Measurements from ENCODE around the gene POLD1. TPM values are rescaled to one million over a fixed set of nuclear protein-coding genes. Genes with fewer than 3 reads are reported as not detected.

POLD1 gene
- total and polyA plus RNA-seq, 2 of the 13 experiments (the other 11 are each of a cell fraction or from before 2014, with no cell fraction given): 17.4 to 54.0 TPM

DNA sequence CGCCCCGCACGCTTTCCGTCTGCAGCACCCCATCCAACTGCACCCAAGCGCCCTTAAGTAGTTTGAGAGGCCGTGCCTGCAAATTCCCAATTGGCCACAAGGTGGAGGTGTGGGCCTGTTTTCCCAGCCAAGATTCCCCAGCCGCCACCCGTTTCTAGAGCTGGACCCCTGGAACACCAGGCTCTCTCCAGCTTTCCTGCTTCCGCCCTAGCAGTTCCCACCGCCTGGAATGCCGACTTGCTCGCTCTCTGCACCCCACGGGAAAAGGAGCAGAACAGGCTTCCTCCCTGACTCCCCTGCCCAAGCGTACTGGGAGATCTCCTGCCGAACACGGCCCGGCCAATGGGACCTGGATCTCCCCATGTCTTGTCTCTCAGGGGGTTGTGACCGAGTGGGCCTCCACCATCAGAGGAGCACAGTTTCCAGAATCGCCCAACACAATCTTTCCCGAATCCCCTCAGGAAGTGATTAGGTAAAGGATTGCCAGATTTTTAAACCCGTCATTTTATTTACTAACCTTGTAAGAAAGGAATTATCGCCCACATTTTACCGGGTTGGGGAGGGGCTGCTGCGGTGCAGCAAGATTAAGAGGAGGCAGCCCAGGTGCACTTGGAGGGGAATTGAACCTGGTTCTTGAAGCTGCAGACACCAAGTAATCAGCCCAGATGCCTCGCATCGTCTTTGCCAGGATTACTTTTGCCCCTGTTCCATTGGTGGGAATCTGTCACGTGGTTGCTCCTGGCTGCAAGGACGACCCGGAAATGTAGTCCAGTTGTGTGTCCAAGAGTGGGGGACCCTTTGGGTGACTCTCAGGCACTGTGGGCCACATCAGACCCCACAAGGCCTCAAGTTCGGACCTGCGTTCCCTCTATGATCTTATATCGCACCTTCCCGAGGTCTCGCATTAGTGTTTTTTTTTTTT is 15.2 kb upstream of the POLD1 start:
- Histone ChIP-seq H3K79me2 (ENCODE audit: insufficient read depth, low read length) (no peaks in the 10 kb centered on the region), H4K20me1 (ENCODE audit: insufficient read depth, low read length) (no peaks in the 10 kb centered on the region), H3K4me1 (ENCODE audit: insufficient read depth, low read length) (peaks cover 13% of the 10 kb centered on the region), H3K9me3 (ENCODE audit: low read length) (no peaks in the 10 kb centered on the region), H3K9ac (ENCODE audit: insufficient read depth, low read depth, low read length) (peak overlapping the region; percentile 26; the same call in 1 of the 2 replicates), H3K27me3 (ENCODE audit: control insufficient read depth in 1 of 2, insufficient read depth in 2 of 2, low read length in 2 of 2) (no peaks in the 10 kb centered on the region), H3K27ac (ENCODE audit: extremely low read length, insufficient read depth, low read length) (no peak overlapping the region), H3K36me3 (replicated peaks in 1 of 2; ENCODE audit: control insufficient read depth in 1 of 2, insufficient read depth in 2 of 2, low read length in 2 of 2) (no peaks in the 10 kb centered on the region), H2AFZ (ENCODE audit: low read length) (peak overlapping the region; percentile 78), H3K4me2 (ENCODE audit: low read depth, low read length) (peak overlapping the region; percentile 81), H3K4me3 (replicated peaks in 1 of 3; ENCODE audit: insufficient read depth in 1 of 3, low read depth in 2 of 3, low read length in 3 of 3) (peak overlapping the region in 2 of 3 experiments; percentile 38 to 53; a peak in 5 of 6 replicates)
- DNase-seq (ENCODE audit: low spot score) (peak; percentile 62), FAIRE-seq (peak; percentile 77), ATAC-seq (peak; percentile 87)
- no TSS peak for BruUV-seq (replicated peaks)
- WGBS (ENCODE audit: low lambda C conversion rate): 57% methylated on average over 23 of the region's 34 CpGs
- ChIA-PET POLR2A (interaction anchor here (0.6 to 1.0 kb wide), 2 partner anchors 97 to 110 kb away, joined by 3 to 5 read pairs; no protein-coding TSS in a partner anchor), CTCF (ENCODE audit: low intra/inter-chr PET ratio, low total read pairs) (interaction anchor here (1.0 to 4.6 kb wide), 10 partner anchors 12 to 415 kb away, joined by 3 to 71 read pairs (median 4); partner anchors contain the start of genes EMC10 and GARIN5A)
- in situ Hi-C loops (cut with HindIII; ENCODE audit: extremely low pct_ligation_motif_present, low pct_unique_long_range_greater_than_20kb): loop anchor here (25.0 kb wide), 1 partner anchor 418 kb away; the partner anchor contains the start of gene ACP4
- intact Hi-C loops (cut with micrococcal nuclease; ENCODE audit: unreplicated experiment): loop anchor here (1.0 kb wide), 3 partner anchors 45 to 110 kb away; no protein-coding TSS in a partner anchor
- TF ChIP-seq ZSCAN22 (CRISPR knock-in tag; IDR thresholded peaks at IDR 0.05) (peak; percentile 85; the same call in 1 of the 2 replicates), FOXO1 (CRISPR knock-in tag; IDR thresholded peaks at IDR 0.05) (0 out of 2 replicates have a peak, but pooled peaks have one; percentile 24), SALL1 (CRISPR knock-in tag; IDR thresholded peaks at IDR 0.05) (peak; percentile 47; the same call in 1 of the 2 replicates), IRF2 (CRISPR knock-in tag; IDR thresholded peaks at IDR 0.05) (0 out of 2 replicates have a peak, but pooled peaks have one; percentile 44), ZSCAN29 (CRISPR knock-in tag; conservative IDR thresholded peaks at IDR 0.05) (0 out of 2 replicates have a peak, but pooled peaks have one; percentile 29), ZNF331 (CRISPR knock-in tag; IDR thresholded peaks at IDR 0.05) (0 out of 2 replicates have a peak, but pooled peaks have one; percentile 14), STAG1 (CRISPR knock-in tag; IDR thresholded peaks at IDR 0.05) (peak; percentile 91), ATF7 (IDR thresholded peaks at IDR 0.05) (no peak), ATF7 (CRISPR knock-in tag; IDR thresholded peaks at IDR 0.05) (no peak), ZNF101 (CRISPR knock-in tag; IDR thresholded peaks at IDR 0.05; ENCODE audit: borderline replicate concordance, low read depth) (no peak), SMAD3 (CRISPR knock-in tag; IDR thresholded peaks at IDR 0.05) (0 out of 2 replicates have a peak, but pooled peaks have one; percentile 26), MEIS1 (CRISPR knock-in tag; IDR thresholded peaks at IDR 0.05; ENCODE audit: borderline replicate concordance) (no peak), ZFX (CRISPR knock-in tag; IDR thresholded peaks at IDR 0.05; ENCODE audit: low read depth) (peak; percentile 45; the same call in 1 of the 2 replicates)
- TF ChIP-seq, protein P1, sequence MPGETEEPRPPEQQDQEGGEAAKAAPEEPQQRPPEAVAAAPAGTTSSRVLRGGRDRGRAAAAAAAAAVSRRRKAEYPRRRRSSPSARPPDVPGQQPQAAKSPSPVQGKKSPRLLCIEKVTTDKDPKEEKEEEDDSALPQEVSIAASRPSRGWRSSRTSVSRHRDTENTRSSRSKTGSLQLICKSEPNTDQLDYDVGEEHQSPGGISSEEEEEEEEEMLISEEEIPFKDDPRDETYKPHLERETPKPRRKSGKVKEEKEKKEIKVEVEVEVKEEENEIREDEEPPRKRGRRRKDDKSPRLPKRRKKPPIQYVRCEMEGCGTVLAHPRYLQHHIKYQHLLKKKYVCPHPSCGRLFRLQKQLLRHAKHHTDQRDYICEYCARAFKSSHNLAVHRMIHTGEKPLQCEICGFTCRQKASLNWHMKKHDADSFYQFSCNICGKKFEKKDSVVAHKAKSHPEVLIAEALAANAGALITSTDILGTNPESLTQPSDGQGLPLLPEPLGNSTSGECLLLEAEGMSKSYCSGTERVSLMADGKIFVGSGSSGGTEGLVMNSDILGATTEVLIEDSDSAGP (CRISPR knock-in tag; IDR thresholded peaks at IDR 0.05; ENCODE audit: borderline replicate concordance): peak; percentile 25; the same call in 1 of the 2 replicates
- TF ChIP-seq, protein P2, sequence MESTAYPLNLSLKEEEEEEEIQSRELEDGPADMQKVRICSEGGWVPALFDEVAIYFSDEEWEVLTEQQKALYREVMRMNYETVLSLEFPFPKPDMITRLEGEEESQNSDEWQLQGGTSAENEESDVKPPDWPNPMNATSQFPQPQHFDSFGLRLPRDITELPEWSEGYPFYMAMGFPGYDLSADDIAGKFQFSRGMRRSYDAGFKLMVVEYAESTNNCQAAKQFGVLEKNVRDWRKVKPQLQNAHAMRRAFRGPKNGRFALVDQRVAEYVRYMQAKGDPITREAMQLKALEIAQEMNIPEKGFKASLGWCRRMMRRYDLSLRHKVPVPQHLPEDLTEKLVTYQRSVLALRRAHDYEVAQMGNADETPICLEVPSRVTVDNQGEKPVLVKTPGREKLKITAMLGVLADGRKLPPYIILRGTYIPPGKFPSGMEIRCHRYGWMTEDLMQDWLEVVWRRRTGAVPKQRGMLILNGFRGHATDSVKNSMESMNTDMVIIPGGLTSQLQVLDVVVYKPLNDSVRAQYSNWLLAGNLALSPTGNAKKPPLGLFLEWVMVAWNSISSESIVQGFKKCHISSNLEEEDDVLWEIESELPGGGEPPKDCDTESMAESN (CRISPR knock-in tag; conservative IDR thresholded peaks at IDR 0.05): 0 out of 2 replicates have a peak, but pooled peaks have one; percentile 16

Measured in HepG2 (cell line).